ENCODE results near the gene TDRD9.

TDRD9 gene

GRCh38 chr14:104080376-104081260 lies 152.4 kb downstream of the TDRD9 start:
- no peak for FAIRE-seq

GRCh38 chr14:104081261-104081835 lies 153.1 kb downstream of the TDRD9 start:
- FAIRE-seq: no peak

GRCh38 chr14:104081951-104082464 lies 153.8 kb downstream of the TDRD9 start:
- no peak for FAIRE-seq

GRCh38 chr14:104082807-104083206 lies 154.6 kb downstream of the TDRD9 start:
- no peak for FAIRE-seq

- FAIRE-seq: no peak
Observed at GRCh38 chr14:104084251-104085002, 156.2 kb downstream of the TDRD9 start.

- FAIRE-seq: no peak
Observed at GRCh38 chr14:104085032-104085888, 157.0 kb downstream of the TDRD9 start, which contains the start of gene ASPG. ASPG (plus strand) TSS chr14:104085700; CDS start chr14:104085771, 71 bp downstream.

- FAIRE-seq: no peak
Observed at GRCh38 chr14:104085889-104086201, 157.6 kb downstream of the TDRD9 start.

GRCh38 chr14:104086210-104086660 lies 158.0 kb downstream of the TDRD9 start:
- no peak for FAIRE-seq

- no peak for FAIRE-seq
Observed at GRCh38 chr14:104086661-104087461, 158.6 kb downstream of the TDRD9 start.

- no peak for FAIRE-seq
Observed at GRCh38 chr14:104087505-104087904, 159.2 kb downstream of the TDRD9 start.

GRCh38 chr14:104087981-104088850 lies 160.0 kb downstream of the TDRD9 start:
- no peak for FAIRE-seq

- FAIRE-seq: no peak
Observed at GRCh38 chr14:104090071-104090748, 162.0 kb downstream of the TDRD9 start.

- no peak for FAIRE-seq
Observed at GRCh38 chr14:104091061-104091926, 163.0 kb downstream of the TDRD9 start.

- FAIRE-seq: no peak
Observed at GRCh38 chr14:104091927-104092771, 163.9 kb downstream of the TDRD9 start.

GRCh38 chr14:104092931-104093365 lies 164.7 kb downstream of the TDRD9 start:
- FAIRE-seq: no peak

- FAIRE-seq: no peak
Observed at GRCh38 chr14:104093366-104094055, 165.3 kb downstream of the TDRD9 start.

- no peak for FAIRE-seq
Observed at GRCh38 chr14:104094056-104094708, 165.9 kb downstream of the TDRD9 start.
